B cell (primary cell): ENCODE results near the gene SOWAHC.

Source experiments
- EZH2 ChIP-seq: IDR thresholded peaks from 2 replicates; pipeline ENCODE4 v1.6.1; 2012; ENCODE audit warnings: borderline replicate concordance, low read depth, mild to moderate bottlenecking, moderate library complexity, low read length; ENCODE audit not compliant: insufficient read depth, poor library complexity, severe bottlenecking
- TF ChIP-seq, protein P1 (sequence below): fragments of 200-600 bp; IDR thresholded peaks from one replicate; pipeline ENCODE4 v1.8.0; 2022; ENCODE audit warnings: antibody characterized with exemption, mild to moderate bottlenecking

DNA sequence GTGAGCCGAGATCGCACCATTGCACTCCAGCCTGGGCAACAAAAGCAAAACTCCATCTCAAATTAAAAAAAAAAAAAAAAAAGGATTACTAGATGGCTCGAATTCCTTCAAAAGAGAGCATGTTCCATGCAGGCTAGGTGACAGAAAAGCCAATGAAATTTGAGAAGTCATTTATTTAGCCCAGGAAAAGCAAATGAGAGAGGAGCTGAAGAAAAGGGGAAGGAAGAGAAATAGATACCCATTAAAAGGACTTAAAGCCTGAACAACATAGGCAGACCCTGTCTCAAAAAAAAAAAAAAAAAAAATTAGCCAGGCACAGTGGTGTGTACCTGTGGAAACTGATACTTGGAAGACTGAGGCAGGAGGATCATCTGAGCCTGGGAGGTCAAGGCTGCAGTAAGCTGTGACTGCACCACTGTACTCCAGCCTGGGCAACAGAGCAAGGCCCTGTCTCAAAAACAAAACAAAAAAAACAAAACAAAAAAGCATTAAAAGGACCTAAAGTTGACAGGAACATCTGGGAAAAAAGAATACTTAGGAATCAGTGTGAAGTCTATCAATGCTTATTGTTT lies 11.5 kb upstream of the SOWAHC start:
- TF ChIP-seq EZH2 = no peak
- TF ChIP-seq, protein P1, sequence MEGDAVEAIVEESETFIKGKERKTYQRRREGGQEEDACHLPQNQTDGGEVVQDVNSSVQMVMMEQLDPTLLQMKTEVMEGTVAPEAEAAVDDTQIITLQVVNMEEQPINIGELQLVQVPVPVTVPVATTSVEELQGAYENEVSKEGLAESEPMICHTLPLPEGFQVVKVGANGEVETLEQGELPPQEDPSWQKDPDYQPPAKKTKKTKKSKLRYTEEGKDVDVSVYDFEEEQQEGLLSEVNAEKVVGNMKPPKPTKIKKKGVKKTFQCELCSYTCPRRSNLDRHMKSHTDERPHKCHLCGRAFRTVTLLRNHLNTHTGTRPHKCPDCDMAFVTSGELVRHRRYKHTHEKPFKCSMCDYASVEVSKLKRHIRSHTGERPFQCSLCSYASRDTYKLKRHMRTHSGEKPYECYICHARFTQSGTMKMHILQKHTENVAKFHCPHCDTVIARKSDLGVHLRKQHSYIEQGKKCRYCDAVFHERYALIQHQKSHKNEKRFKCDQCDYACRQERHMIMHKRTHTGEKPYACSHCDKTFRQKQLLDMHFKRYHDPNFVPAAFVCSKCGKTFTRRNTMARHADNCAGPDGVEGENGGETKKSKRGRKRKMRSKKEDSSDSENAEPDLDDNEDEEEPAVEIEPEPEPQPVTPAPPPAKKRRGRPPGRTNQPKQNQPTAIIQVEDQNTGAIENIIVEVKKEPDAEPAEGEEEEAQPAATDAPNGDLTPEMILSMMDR = no peak
